Measurements from ENCODE around the gene NRBF2. TPM values are rescaled to one million over a fixed set of nuclear protein-coding genes. Genes with fewer than 3 reads are reported as not detected.

The NRBF2 gene
- polyA plus RNA-seq, 2 donors, result 6.7 to 10.7 TPM

DNA sequence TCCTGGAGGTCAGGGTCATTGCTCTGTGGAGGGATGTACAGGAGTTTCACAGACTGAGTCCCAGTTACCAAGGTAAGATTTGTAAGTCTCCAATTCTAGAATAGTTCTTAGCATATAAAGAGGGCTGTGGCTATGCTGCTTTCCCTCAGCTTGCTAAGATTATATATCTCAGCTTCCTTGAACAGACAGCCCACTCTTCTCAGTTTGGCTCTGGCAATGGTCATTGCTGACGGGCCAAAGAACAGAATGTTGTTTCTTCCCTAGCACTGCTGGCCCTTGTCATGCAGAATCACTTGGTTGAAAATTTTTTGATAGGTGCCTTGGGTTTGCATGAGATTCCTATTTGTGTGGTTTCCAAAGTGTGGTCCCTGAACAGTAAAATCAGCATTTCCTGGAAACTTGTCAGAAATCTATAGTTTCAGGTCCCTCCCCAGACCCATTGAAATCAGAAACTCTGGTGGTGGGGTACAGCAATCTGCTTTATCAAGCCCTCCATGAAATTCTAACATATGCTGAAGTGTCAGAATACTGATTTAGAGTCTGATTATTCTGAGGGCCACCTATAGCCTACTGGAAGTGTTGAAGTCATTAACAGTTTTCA is 38.2 kb downstream of the NRBF2 start:
- H3K9me3 ChIP-seq (ENCODE audit: control insufficient read depth in 2 of 2, insufficient read depth in 1 of 2, low read depth in 1 of 2, low read length in 1 of 2), result no peaks in the 10 kb centered on the region
- H3K36me3 ChIP-seq (ENCODE audit: control insufficient read depth in 2 of 2, insufficient read depth in 2 of 2, low read length in 1 of 2), result peaks cover 3 to 5% of the 10 kb centered on the region in 2 donors
- WGBS, 2 donors, result 79 to 82% methylated on average over 1 of the region's 1 CpG
- H3K27me3 ChIP-seq (ENCODE audit: control insufficient read depth in 1 of 2, insufficient read depth in 2 of 2, low read length in 2 of 2), result no peaks in the 10 kb centered on the region
- no peak overlapping the region for H3K4me3 ChIP-seq (ENCODE audit: low read depth in 1 of 2, low read length in 2 of 2)
- H3K27ac ChIP-seq (ENCODE audit: low read depth in 2 of 2, low read length in 1 of 2), result no peak overlapping the region
- H3K4me1 ChIP-seq (ENCODE audit: control insufficient read depth in 2 of 2, insufficient read depth in 2 of 2, low read length in 1 of 2), result no peaks in the 10 kb centered on the region

DNA sequence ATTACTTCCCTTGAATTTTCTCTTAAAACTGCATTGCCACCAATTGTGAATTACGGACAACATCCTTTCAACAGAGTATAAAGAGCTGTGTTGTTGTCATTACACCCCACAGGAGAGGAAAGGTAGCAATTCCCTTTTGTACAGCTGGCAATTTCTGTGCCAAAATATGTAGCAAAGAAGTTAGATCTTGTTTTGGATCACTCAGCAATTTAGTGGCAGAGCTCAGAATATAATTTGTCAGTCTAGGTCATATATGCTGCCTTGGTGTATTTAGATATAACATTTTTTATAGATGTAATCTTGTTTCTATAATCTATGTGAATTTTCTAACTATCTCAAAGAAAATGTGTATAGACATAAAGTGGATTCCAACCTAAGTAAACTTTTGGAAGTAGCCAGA is 38.8 kb downstream of the NRBF2 start:
- no peak overlapping the region for H3K27ac ChIP-seq (ENCODE audit: low read depth in 2 of 2, low read length in 1 of 2)
- 93 to 97% methylated on average over 1 of the region's 1 CpG for WGBS, 2 donors
- H3K27me3 ChIP-seq (ENCODE audit: control insufficient read depth in 1 of 2, insufficient read depth in 2 of 2, low read length in 2 of 2), result no peaks in the 10 kb centered on the region

GRCh38 chr10:63173468-63174232 is 40.5 kb downstream of the NRBF2 start:
- Histone ChIP-seq H3K27me3 (ENCODE audit: control insufficient read depth in 1 of 2, insufficient read depth in 2 of 2, low read length in 2 of 2) (no peaks in the 10 kb centered on the region), H3K4me1 (ENCODE audit: control insufficient read depth in 2 of 2, insufficient read depth in 2 of 2, low read length in 1 of 2) (no peaks in the 10 kb centered on the region), H3K27ac (ENCODE audit: low read depth in 2 of 2, low read length in 1 of 2) (no peak overlapping the region), H3K9me3 (ENCODE audit: control insufficient read depth in 2 of 2, insufficient read depth in 1 of 2, low read depth in 1 of 2, low read length in 1 of 2) (no peaks in the 10 kb centered on the region), H3K36me3 (ENCODE audit: control insufficient read depth in 2 of 2, insufficient read depth in 2 of 2, low read length in 1 of 2) (peaks cover 3 to 5% of the 10 kb centered on the region in 2 donors), H3K4me3 (ENCODE audit: low read depth in 1 of 2, low read length in 2 of 2) (no peak overlapping the region)
- 97 to 100% methylated on average over 1 of the region's 1 CpG for WGBS, 2 donors

More for the DNA sequence above, 38.8 kb downstream of the NRBF2 start:
- Histone ChIP-seq H3K4me3 (ENCODE audit: low read depth in 1 of 2, low read length in 2 of 2) (no peak overlapping the region), H3K9me3 (ENCODE audit: control insufficient read depth in 2 of 2, insufficient read depth in 1 of 2, low read depth in 1 of 2, low read length in 1 of 2) (no peaks in the 10 kb centered on the region), H3K36me3 (ENCODE audit: control insufficient read depth in 2 of 2, insufficient read depth in 2 of 2, low read length in 1 of 2) (peaks cover 3 to 5% of the 10 kb centered on the region in 2 donors), H3K4me1 (ENCODE audit: control insufficient read depth in 2 of 2, insufficient read depth in 2 of 2, low read length in 1 of 2) (no peaks in the 10 kb centered on the region)

- no peaks in the 10 kb centered on the region for H3K4me1 ChIP-seq (ENCODE audit: control insufficient read depth in 2 of 2, insufficient read depth in 2 of 2, low read length in 1 of 2)
- H3K27ac ChIP-seq (ENCODE audit: low read depth in 2 of 2, low read length in 1 of 2), result no peak overlapping the region
- 82 to 86% methylated on average over 1 of the region's 1 CpG for WGBS, 2 donors
- H3K9me3 ChIP-seq (ENCODE audit: control insufficient read depth in 2 of 2, insufficient read depth in 1 of 2, low read depth in 1 of 2, low read length in 1 of 2), result no peaks in the 10 kb centered on the region
- H3K4me3 ChIP-seq (ENCODE audit: low read depth in 1 of 2, low read length in 2 of 2), result no peak overlapping the region
- peaks cover 0 to 3% of the 10 kb centered on the region in 2 donors for H3K36me3 ChIP-seq (ENCODE audit: control insufficient read depth in 2 of 2, insufficient read depth in 2 of 2, low read length in 1 of 2)
- no peaks in the 10 kb centered on the region for H3K27me3 ChIP-seq (ENCODE audit: control insufficient read depth in 1 of 2, insufficient read depth in 2 of 2, low read length in 2 of 2)
Observed at GRCh38 chr10:63175534-63175933, 42.4 kb downstream of the NRBF2 start.

DNA sequence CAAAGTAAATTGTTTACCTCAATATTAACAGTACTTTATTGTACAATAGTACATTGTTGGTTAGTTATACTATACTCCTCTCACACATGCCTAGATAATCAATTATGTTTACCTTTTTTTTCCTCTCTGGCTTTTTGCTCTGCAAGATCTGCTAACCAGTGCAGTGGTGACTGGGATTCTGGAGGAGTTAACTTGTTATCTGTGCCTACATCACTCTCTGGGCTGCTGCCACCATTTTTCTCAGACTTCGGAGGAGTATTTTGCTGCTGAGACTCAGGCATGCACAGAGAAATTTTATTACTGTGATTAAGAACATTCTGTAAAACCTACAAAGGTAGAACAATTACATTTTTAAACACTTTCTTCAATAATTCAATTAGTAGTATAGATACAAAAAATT is 59.7 kb downstream of the NRBF2 start:
- Histone ChIP-seq H3K4me1 (ENCODE audit: control insufficient read depth in 2 of 2, insufficient read depth in 2 of 2, low read length in 1 of 2) (no peaks in the 10 kb centered on the region), H3K9me3 (ENCODE audit: control insufficient read depth in 2 of 2, insufficient read depth in 1 of 2, low read depth in 1 of 2, low read length in 1 of 2) (no peaks in the 10 kb centered on the region), H3K27ac (ENCODE audit: low read depth in 2 of 2, low read length in 1 of 2) (no peak overlapping the region), H3K27me3 (ENCODE audit: control insufficient read depth in 1 of 2, insufficient read depth in 2 of 2, low read length in 2 of 2) (no peaks in the 10 kb centered on the region), H3K36me3 (ENCODE audit: control insufficient read depth in 2 of 2, insufficient read depth in 2 of 2, low read length in 1 of 2) (peaks cover 2 to 3% of the 10 kb centered on the region in 2 donors), H3K4me3 (ENCODE audit: low read depth in 1 of 2, low read length in 2 of 2) (no peak overlapping the region)
- 77 to 79% methylated on average over 1 of the region's 1 CpG for WGBS, 2 donors

GRCh38 chr10:63197344-63198092 is 64.4 kb downstream of the NRBF2 start:
- Histone ChIP-seq H3K27ac (ENCODE audit: low read depth in 2 of 2, low read length in 1 of 2) (no peak overlapping the region), H3K9me3 (ENCODE audit: control insufficient read depth in 2 of 2, insufficient read depth in 1 of 2, low read depth in 1 of 2, low read length in 1 of 2) (no peaks in the 10 kb centered on the region), H3K36me3 (ENCODE audit: control insufficient read depth in 2 of 2, insufficient read depth in 2 of 2, low read length in 1 of 2) (peaks cover 2 to 3% of the 10 kb centered on the region in 2 donors), H3K27me3 (ENCODE audit: control insufficient read depth in 1 of 2, insufficient read depth in 2 of 2, low read length in 2 of 2) (no peaks in the 10 kb centered on the region), H3K4me3 (ENCODE audit: low read depth in 1 of 2, low read length in 2 of 2) (no peak overlapping the region), H3K4me1 (ENCODE audit: control insufficient read depth in 2 of 2, insufficient read depth in 2 of 2, low read length in 1 of 2) (no peaks in the 10 kb centered on the region)
- 76 to 77% methylated on average over 2 of the region's 2 CpGs for WGBS, 2 donors

GRCh38 chr10:63199716-63200115 is 66.6 kb downstream of the NRBF2 start:
- Histone ChIP-seq H3K4me3 (ENCODE audit: low read depth in 1 of 2, low read length in 2 of 2) (no peak overlapping the region), H3K36me3 (ENCODE audit: control insufficient read depth in 2 of 2, insufficient read depth in 2 of 2, low read length in 1 of 2) (peaks cover 2 to 3% of the 10 kb centered on the region in 2 donors), H3K4me1 (ENCODE audit: control insufficient read depth in 2 of 2, insufficient read depth in 2 of 2, low read length in 1 of 2) (no peaks in the 10 kb centered on the region), H3K27me3 (ENCODE audit: control insufficient read depth in 1 of 2, insufficient read depth in 2 of 2, low read length in 2 of 2) (no peaks in the 10 kb centered on the region), H3K9me3 (ENCODE audit: control insufficient read depth in 2 of 2, insufficient read depth in 1 of 2, low read depth in 1 of 2, low read length in 1 of 2) (no peaks in the 10 kb centered on the region), H3K27ac (ENCODE audit: low read depth in 2 of 2, low read length in 1 of 2) (no peak overlapping the region)
- 98% methylated on average over 2 of the region's 2 CpGs for WGBS, 2 donors

GRCh38 chr10:63200431-63200830 is 67.3 kb downstream of the NRBF2 start:
- Histone ChIP-seq H3K27ac (ENCODE audit: low read depth in 2 of 2, low read length in 1 of 2) (no peak overlapping the region), H3K27me3 (ENCODE audit: control insufficient read depth in 1 of 2, insufficient read depth in 2 of 2, low read length in 2 of 2) (no peaks in the 10 kb centered on the region), H3K9me3 (ENCODE audit: control insufficient read depth in 2 of 2, insufficient read depth in 1 of 2, low read depth in 1 of 2, low read length in 1 of 2) (no peaks in the 10 kb centered on the region), H3K4me3 (ENCODE audit: low read depth in 1 of 2, low read length in 2 of 2) (no peak overlapping the region), H3K36me3 (ENCODE audit: control insufficient read depth in 2 of 2, insufficient read depth in 2 of 2, low read length in 1 of 2) (peaks cover 2 to 3% of the 10 kb centered on the region in 2 donors), H3K4me1 (ENCODE audit: control insufficient read depth in 2 of 2, insufficient read depth in 2 of 2, low read length in 1 of 2) (no peaks in the 10 kb centered on the region)
- WGBS, 2 donors, result 66 to 69% methylated on average over 6 of the region's 6 CpGs

- 0% methylated on average over 1 of the region's 1 CpG for WGBS, 2 donors
Observed at GRCh38 chr10:63201118-63201517, 68.0 kb downstream of the NRBF2 start.

More at GRCh38 chr10:63201118-63201517, 68.0 kb downstream of the NRBF2 start:
- H3K4me1 ChIP-seq (ENCODE audit: control insufficient read depth in 2 of 2, insufficient read depth in 2 of 2, low read length in 1 of 2), result no peaks in the 10 kb centered on the region
- H3K4me3 ChIP-seq (ENCODE audit: low read depth in 1 of 2, low read length in 2 of 2), result no peak overlapping the region
- no peaks in the 10 kb centered on the region for H3K27me3 ChIP-seq (ENCODE audit: control insufficient read depth in 1 of 2, insufficient read depth in 2 of 2, low read length in 2 of 2)
- no peaks in the 10 kb centered on the region for H3K9me3 ChIP-seq (ENCODE audit: control insufficient read depth in 2 of 2, insufficient read depth in 1 of 2, low read depth in 1 of 2, low read length in 1 of 2)
- H3K36me3 ChIP-seq (ENCODE audit: control insufficient read depth in 2 of 2, insufficient read depth in 2 of 2, low read length in 1 of 2), result peaks cover 2 to 4% of the 10 kb centered on the region in 2 donors
- H3K27ac ChIP-seq (ENCODE audit: low read depth in 2 of 2, low read length in 1 of 2), result no peak overlapping the region
